CD4-positive, alpha-beta T cell (primary cell): ENCODE data around the gene UNC5CL. TPM values are rescaled to one million over a fixed set of nuclear protein-coding genes. Genes with fewer than 3 reads are reported as not detected.
A peak's percentile ranks its signal among the peaks of the same experiment; 100 is the strongest.

Experiments
- ATAC-seq: fragments of 200-7000 bp; cut with Tn5 transposase; one replicate; pipeline ENCODE4 v1.10.0; 2022; ENCODE audit warnings: mild to moderate bottlenecking; ENCODE audit not compliant: poor library complexity
- CTCF ChIA-PET: fragments of 350-600 bp; sonication (Branson Sonifier 250); formaldehyde crosslinking; loops from one replicate; lab custom pipeline; 2021; ENCODE audit warnings: antibody characterized with exemption, inconsistent platforms; lab: Charles Lee
- POLR2A ChIA-PET: fragments of 350-600 bp; sonication (Branson Sonifier 250); formaldehyde crosslinking; loops from one replicate; lab custom pipeline; 2021; ENCODE audit warnings: antibody characterized with exemption, inconsistent platforms; lab: Charles Lee
- DNase-seq, 14 experiments: peaks; one replicate each; pipeline ENCODE4 v3.0.0-alpha.2; 2013 to 2020; ENCODE audit warnings: mixed read lengths in 2 of 14
- H3K27ac ChIP-seq, 2 donors: one replicate each; pipeline versions ENCODE4 v1.5.1 to v1.7.0; 2013; ENCODE audit warnings: low read length in 2 of 2, low read depth in 1 of 2, mild to moderate bottlenecking in 1 of 2
- H3K27me3 ChIP-seq, 2 experiments: 1 replicate in 1 of 2; 2 replicates in 1 of 2; pipeline versions ENCODE4 v1.6.1 to v1.7.0; 2013; ENCODE audit warnings: low read length in 2 of 2, control low read depth in 1 of 2, mild to moderate bottlenecking in 1 of 2, moderate library complexity in 1 of 2; ENCODE audit not compliant: insufficient read depth in 2 of 2, control insufficient read depth in 1 of 2
- H3K36me3 ChIP-seq: one replicate; pipeline ENCODE4 v1.6.1; 2013; ENCODE audit warnings: low read length, control low read depth; ENCODE audit not compliant: insufficient read depth
- H3K4me1 ChIP-seq: one replicate; pipeline ENCODE4 v1.6.1; 2013; ENCODE audit warnings: low read length, control low read depth; ENCODE audit not compliant: insufficient read depth
- H3K4me3 ChIP-seq: one replicate; pipeline ENCODE4 v1.5.1; 2013; ENCODE audit warnings: mild to moderate bottlenecking, low read length, moderate library complexity
- H3K9me3 ChIP-seq, 2 experiments: 1 replicate in 1 of 2; 2 replicates in 1 of 2; pipeline versions ENCODE4 v1.6.1 to v1.7.0; 2013; ENCODE audit warnings: low read length in 2 of 2, mild to moderate bottlenecking in 2 of 2, control low read depth in 1 of 2, moderate library complexity in 1 of 2; ENCODE audit not compliant: control insufficient read depth in 1 of 2, insufficient read depth in 1 of 2
- H3K27ac Mint-ChIP-seq: one replicate; pipeline ENCODE4 v1.8.0; 2020; ENCODE audit warnings: mixed read lengths
- H3K27me3 Mint-ChIP-seq: one replicate; pipeline ENCODE4 v1.8.0; 2021; ENCODE audit warnings: mixed read lengths
- H3K36me3 Mint-ChIP-seq: one replicate; pipeline ENCODE4 v1.8.0; 2021; ENCODE audit warnings: low read depth, mixed read lengths
- H3K4me1 Mint-ChIP-seq: one replicate; pipeline ENCODE4 v1.8.0; 2021; ENCODE audit warnings: low read depth, mixed read lengths
- H3K4me3 Mint-ChIP-seq: one replicate; pipeline ENCODE4 v1.8.0; 2020; ENCODE audit warnings: mild to moderate bottlenecking, mixed read lengths
- H3K9me3 Mint-ChIP-seq: one replicate; pipeline ENCODE4 v1.8.0; 2020; ENCODE audit warnings: mixed read lengths
- CTCF ChIP-seq: fragments of 200-600 bp; IDR thresholded peaks from one replicate; pipeline ENCODE4 v1.8.0; 2022; ENCODE audit warnings: antibody characterized with exemption, mild to moderate bottlenecking
- intact Hi-C, 2 experiments: fragments of 100-400 bp; cut with DNase I in 1 of 2; cut with micrococcal nuclease in 1 of 2; formaldehyde crosslinking; loops; one replicate each; pipeline versions ENCODE4 v1.15.1 to v1.9.0; 2023 to 2025; cut with DNase I, micrococcal nuclease
- total RNA-seq, 174 experiments: library from RNA in 2 of 174; stranded (reverse) in 2 of 174; gene quantifications; one replicate each; pipeline ENCODE4 v1.2.3 and lab custom pipeline; 2021 to 2026

Gene UNC5CL
- total RNA-seq, 2 experiments from 2014 or later: 2.5 to 2.9 TPM

- Mint-ChIP-seq H3K27me3 (no peaks in the 10 kb centered on the region), H3K9me3 (no peaks in the 10 kb centered on the region), H3K36me3 (peaks cover 43% of the 10 kb centered on the region), H3K27ac (peak within 1 kb of the TSS; percentile 88), H3K4me3 (peak within 1 kb of the TSS; percentile 93), H3K4me1 (peaks cover 51% of the 10 kb centered on the region)
- ChIA-PET POLR2A (interaction anchor here (0.5 to 2.7 kb wide), 10 partner anchors 8 to 1958 kb away, joined by 3 to 25 read pairs (median 4); partner anchors contain the start of genes APOBEC2, SAYSD1 and TREML2), CTCF (interaction anchor here (0.9 to 1.3 kb wide), 2 partner anchors 15 to 45 kb away, joined by 3 to 4 read pairs; no protein-coding TSS in a partner anchor)
- DNase-seq (peak in 10 of 14 experiments; percentile 100), ATAC-seq (peak; percentile 62)
- H3K36me3 ChIP-seq: peaks cover 21% of the 10 kb centered on the region
- intact Hi-C loops: loop anchor here (1.0 to 10.0 kb wide), 6 partner anchors 109 to 1958 kb away; partner anchors contain the start of genes FOXP4 (in 1 of the 2) and SAYSD1 (in 1 of the 2)
- H3K4me3 ChIP-seq: peak within 1 kb of the TSS; percentile 70
- H3K4me1 ChIP-seq: peaks cover 23% of the 10 kb centered on the region
- no peaks in the 10 kb centered on the region for H3K27me3 ChIP-seq
- H3K27ac ChIP-seq: peak within 1 kb of the TSS; percentile 95 to 96
- no peaks in the 10 kb centered on the region for H3K9me3 ChIP-seq
- TF ChIP-seq CTCF: no peak
Observed at GRCh38 chr6:41072836-41073202, 33.8 kb upstream of the UNC5CL start, which contains the start of gene NFYA. NFYA (plus strand) TSS chr6:41072974; CDS start chr6:41079090, 6,116 bp downstream.

GRCh38 chr6:41071923-41072835 lies 33.2 kb upstream of the UNC5CL start, which contains the start of gene OARD1:
OARD1 (minus strand) TSS chr6:41072356; CDS start chr6:41071634, 722 bp downstream.
- peak within 1 kb of the TSS; percentile 70 for H3K4me3 ChIP-seq
- Mint-ChIP-seq H3K4me3 (peak within 1 kb of the TSS; percentile 92), H3K36me3 (peaks cover 50% of the 10 kb centered on the region), H3K9me3 (no peaks in the 10 kb centered on the region), H3K4me1 (peaks cover 51% of the 10 kb centered on the region), H3K27me3 (no peaks in the 10 kb centered on the region), H3K27ac (peak within 1 kb of the TSS; percentile 88)
- intact Hi-C loops: loop anchor here (1.0 to 10.0 kb wide), 6 partner anchors 110 to 1957 kb away; partner anchors contain the start of genes FOXP4 (in 1 of the 2) and SAYSD1 (in 1 of the 2)
- H3K36me3 ChIP-seq: peaks cover 28% of the 10 kb centered on the region
- ATAC-seq: peak; percentile 71
- no peak for TF ChIP-seq CTCF
- POLR2A ChIA-PET: interaction anchor here (0.5 to 2.7 kb wide), 14 partner anchors 8 to 1958 kb away, joined by 3 to 25 read pairs (median 4); partner anchors contain the start of genes APOBEC2, SAYSD1 and TREML2
- peak; percentile 99 to 100 (median 100) for DNase-seq
- peaks cover 23% of the 10 kb centered on the region for H3K4me1 ChIP-seq
- CTCF ChIA-PET: interaction anchor here (0.6 to 1.3 kb wide), 3 partner anchors 16 to 715 kb away, joined by 3 to 4 read pairs (median 3); partner anchors contain the start of gene TOMM6
- H3K27ac ChIP-seq: peak within 1 kb of the TSS; percentile 95 to 96
- H3K27me3 ChIP-seq: no peaks in the 10 kb centered on the region
- H3K9me3 ChIP-seq: no peaks in the 10 kb centered on the region

DNA sequence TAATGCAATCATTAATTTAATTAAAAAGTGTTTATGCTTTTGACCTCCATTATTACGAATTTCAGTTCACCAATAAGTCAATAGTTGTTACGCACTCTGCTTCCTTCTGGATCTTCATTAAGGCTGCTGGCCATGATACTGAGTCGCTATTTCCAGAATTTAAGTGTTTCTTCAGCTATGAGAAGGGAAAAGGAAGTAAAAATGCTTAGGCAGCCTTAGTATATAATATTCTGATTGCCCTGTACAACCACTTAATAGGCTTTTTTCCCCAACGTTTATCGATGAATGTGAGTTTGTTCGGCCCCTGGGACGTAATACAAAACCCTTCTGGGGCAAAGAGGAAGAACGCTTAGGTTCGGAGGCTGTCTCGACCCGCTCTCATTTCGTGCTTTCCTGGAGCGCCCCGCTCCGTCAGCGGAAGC lies 32.5 kb upstream of the UNC5CL start:
- H3K27me3 ChIP-seq: no peaks in the 10 kb centered on the region
- H3K9me3 Mint-ChIP-seq: no peaks in the 10 kb centered on the region
- H3K27ac Mint-ChIP-seq: peak overlapping the region; percentile 88
- ATAC-seq: no peak
- DNase-seq: peak in 3 of 14 experiments; percentile 61 to 85 (median 76)
- intact Hi-C loops: loop anchor here (5.0 to 10.0 kb wide), 5 partner anchors 111 to 1957 kb away; partner anchors contain the start of genes FOXP4 (in 1 of the 2) and SAYSD1 (in 1 of the 2)
- peaks cover 23% of the 10 kb centered on the region for H3K4me1 ChIP-seq
- peak overlapping the region; percentile 70 for H3K4me3 ChIP-seq
- TF ChIP-seq CTCF: no peak
- H3K9me3 ChIP-seq: no peaks in the 10 kb centered on the region
- H3K27ac ChIP-seq: peak overlapping the region; percentile 93 to 95
- H3K36me3 ChIP-seq: peaks cover 31% of the 10 kb centered on the region
- ChIA-PET CTCF (interaction anchor here (0.8 kb wide), 1 partner anchor 43 kb away, joined by 3 read pairs; no protein-coding TSS in a partner anchor), POLR2A (interaction anchor here (0.7 to 2.7 kb wide), 7 partner anchors 9 to 662 kb away, joined by 3 to 25 read pairs (median 5); partner anchors contain the start of gene TREML2)
- H3K27me3 Mint-ChIP-seq: no peaks in the 10 kb centered on the region
- peak overlapping the region; percentile 92 for H3K4me3 Mint-ChIP-seq
- peaks cover 56% of the 10 kb centered on the region for H3K36me3 Mint-ChIP-seq
- peaks cover 55% of the 10 kb centered on the region for H3K4me1 Mint-ChIP-seq
